NCI-H146 treated with DMSO at 0.1 percent for 48 hours (cell line): ENCODE results near the gene CADM2.
A peak's percentile ranks its signal among the peaks of the same experiment; 100 is the strongest.

Experiments used
- DNase-seq: peaks from one replicate; lab custom pipeline; 2025; ENCODE audit not compliant: unreplicated experiment; lab: John Stamatoyannopoulos, UW

Gene CADM2

GRCh38 chr3:85182975-85183752 is 224.4 kb downstream of the CADM2 start:
- no peak for DNase-seq

- no peak for DNase-seq
Observed at GRCh38 chr3:85185495-85185894, 226.7 kb downstream of the CADM2 start.

DNA sequence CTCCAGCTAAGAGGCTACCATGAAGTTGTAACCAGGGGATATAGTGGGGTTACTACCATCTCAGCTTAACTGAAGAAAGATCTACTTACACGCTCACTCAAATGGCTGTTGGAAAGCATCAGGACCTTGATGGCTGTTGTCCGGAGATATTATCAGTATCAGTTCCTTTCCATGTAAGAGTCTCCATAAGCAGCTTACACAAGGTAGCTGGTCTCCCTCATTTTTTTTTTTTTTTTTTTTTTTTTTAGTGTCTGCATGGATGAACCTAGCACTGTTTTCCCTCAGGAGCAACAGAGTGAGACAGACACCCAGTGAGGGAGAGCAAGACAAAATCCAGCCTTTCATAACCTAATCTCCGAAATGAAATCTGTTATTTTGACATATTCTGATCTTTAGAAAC is 230.9 kb downstream of the CADM2 start:
- DNase-seq: no peak

- DNase-seq: no peak
Observed at GRCh38 chr3:85193565-85193964, 234.8 kb downstream of the CADM2 start.

- no peak for DNase-seq
Observed at GRCh38 chr3:85208650-85209049, 249.9 kb downstream of the CADM2 start.

DNA sequence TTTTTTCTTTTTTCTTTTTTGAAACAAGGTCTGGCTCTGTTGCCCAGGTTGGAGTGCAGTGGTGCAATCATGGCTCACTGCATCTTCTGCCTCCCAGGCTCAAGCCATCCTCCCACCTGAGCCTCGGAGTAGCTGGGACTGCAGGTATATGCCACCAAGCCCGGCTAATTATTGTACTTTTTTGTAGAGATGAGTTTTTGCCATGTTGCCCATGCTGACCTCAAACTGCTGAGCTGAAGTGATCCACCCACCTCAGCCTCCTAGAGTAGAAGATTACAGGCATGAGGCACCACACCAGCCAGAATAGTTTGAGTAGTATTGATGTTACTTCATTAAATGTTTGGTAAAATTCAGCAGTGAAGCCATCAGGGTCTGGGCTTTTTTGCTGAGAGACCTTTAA is 251.8 kb downstream of the CADM2 start:
- DNase-seq: no peak

DNA sequence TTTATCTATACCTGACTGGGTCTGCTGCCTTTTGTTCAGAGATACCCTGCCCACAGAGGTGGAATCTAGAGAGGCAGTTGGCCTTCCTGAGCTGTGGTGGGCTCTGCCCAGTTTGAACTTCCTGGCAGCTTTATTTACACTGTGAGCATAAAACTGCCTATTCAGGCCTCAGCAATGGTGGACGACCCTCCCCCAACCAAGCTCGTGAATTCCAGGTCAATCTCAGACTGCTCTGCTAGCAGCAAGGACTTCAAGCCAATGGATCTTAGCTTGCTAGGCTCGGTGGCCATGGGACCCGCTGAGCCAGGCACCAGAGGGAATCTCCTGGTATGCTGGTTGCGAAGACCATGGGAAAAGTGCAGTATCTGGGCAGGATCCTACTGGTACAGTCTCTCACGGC is 270.2 kb downstream of the CADM2 start:
- DNase-seq: no peak

GRCh38 chr3:85244091-85244490 is 285.3 kb downstream of the CADM2 start:
- DNase-seq: no peak

- DNase-seq: no peak
Observed at GRCh38 chr3:85244519-85244918, 285.7 kb downstream of the CADM2 start.

GRCh38 chr3:85251766-85252165 is 293.0 kb downstream of the CADM2 start:
- DNase-seq: no peak

DNA sequence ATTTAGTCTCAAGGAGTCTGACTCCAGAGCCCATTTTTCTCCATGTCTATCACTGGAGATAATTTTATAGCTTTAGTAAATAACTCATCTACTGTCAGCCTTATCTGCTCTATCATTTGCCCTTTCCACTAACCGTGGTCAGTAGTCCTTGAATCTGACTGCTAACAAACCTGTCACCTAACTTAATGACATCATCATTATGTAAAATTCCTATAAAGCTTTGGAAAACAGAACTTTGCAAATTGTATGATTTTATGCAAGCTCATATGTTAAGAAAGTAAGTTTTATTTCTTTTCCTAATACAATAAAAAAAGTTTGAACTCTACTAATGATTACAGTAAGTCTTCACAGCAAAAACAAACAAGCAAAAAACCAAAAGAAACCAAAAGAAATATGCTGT is 293.9 kb downstream of the CADM2 start:
- no peak for DNase-seq

GRCh38 chr3:85254738-85255137 is 295.9 kb downstream of the CADM2 start:
- no peak for DNase-seq

- peak; percentile 6 for DNase-seq
Observed at GRCh38 chr3:85255949-85256348, 297.2 kb downstream of the CADM2 start.

DNA sequence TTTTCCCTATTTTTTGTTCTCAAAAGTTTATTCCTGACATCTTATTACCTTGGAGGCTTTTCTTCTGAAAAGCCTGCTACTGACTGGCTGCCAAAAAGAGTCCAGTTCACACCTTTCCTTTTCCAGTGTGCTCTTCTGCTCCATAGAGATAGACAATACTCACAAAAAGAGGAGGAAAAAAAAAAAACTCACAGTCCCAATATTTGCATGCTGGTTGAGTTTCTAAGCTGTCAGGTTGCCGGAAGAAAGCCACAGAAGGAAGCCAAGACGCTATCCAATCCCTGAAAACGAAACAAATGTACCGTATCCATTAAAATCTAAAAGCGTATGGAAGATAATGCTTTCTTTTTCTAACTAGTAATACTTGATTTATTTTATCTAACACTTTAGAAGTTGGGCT is 299.5 kb downstream of the CADM2 start:
- DNase-seq: no peak

GRCh38 chr3:85258819-85259218 is 300.0 kb downstream of the CADM2 start:
- DNase-seq: no peak

DNA sequence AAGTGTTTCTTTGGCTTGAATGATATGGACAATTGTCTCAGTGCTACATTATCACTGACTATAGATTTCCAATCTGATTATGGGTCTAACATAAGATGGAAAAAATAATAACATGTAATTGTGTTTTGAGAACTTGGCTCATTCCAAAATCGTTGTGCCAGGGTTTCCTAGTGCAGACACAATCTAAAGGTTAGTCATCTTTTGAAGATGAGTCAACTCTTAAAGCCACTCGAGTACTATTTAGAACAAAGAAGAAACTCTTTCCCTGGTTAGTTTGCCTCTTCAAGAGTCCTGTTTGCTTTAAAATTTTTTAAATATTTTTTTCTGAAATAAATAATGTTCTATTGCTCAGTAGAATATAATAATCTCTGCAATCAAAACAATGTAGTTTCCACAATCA is 301.0 kb downstream of the CADM2 start:
- no peak for DNase-seq

- DNase-seq: no peak
Observed at GRCh38 chr3:85264381-85264780, 305.6 kb downstream of the CADM2 start.

DNA sequence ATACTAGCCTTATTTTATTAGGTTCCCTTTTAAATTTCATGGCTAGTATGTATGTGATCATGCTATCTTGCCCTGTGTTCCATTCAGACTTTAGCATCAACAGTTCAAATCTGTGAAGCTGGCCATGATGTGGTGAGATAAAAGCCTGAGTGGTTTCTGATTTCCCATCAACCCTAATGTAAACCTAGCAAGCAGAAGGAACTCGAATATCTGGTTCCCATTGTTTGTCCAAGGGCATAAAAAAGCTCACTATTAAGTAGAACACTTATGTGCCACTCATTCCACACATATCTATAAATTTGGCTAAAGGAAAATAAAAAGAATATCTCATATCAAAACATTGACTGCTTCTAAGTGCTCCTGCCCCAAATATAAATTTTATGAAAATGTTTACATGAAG is 311.7 kb downstream of the CADM2 start:
- DNase-seq: no peak

DNA sequence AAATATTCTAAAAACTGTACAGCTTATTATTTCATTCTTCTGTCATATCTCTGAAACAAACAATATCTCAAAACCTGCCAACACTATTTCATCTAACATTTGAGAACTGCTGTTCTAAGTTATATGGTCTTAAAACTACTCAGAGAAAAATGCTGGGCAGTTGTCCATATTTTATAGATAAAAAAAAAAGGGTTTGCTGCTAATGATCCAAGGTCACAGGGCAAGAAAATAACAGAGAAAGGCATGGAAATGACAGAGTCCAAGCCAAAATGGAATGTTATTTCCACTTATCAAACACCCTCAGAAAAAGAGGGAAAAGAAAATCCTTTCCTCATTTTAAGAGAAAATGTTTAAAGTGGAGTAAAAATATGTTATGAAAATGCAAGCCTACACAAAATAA is 313.1 kb downstream of the CADM2 start:
- DNase-seq: no peak

- no peak for DNase-seq
Observed at GRCh38 chr3:85288257-85288656, 329.5 kb downstream of the CADM2 start.

GRCh38 chr3:85297291-85297690 is 338.5 kb downstream of the CADM2 start:
- DNase-seq: no peak

GRCh38 chr3:85298032-85298431 is 339.2 kb downstream of the CADM2 start:
- no peak for DNase-seq

GRCh38 chr3:85303156-85303555 is 344.4 kb downstream of the CADM2 start:
- DNase-seq: no peak
